GM10248 (cell line): ENCODE measurements around the gene IMP3.

Source experiments
- CTCF ChIA-PET: fragments of 300-600 bp; sonication (Branson Sonifier 250); formaldehyde crosslinking; extraction: SDS; loops from one replicate; lab custom pipeline; 2021; ENCODE audit warnings: antibody characterized with exemption; lab: Yijun Ruan, JAX
- POLR2A ChIA-PET: fragments of 350-650 bp; sonication (Branson Sonifier 250); formaldehyde crosslinking; extraction: SDS; loops from one replicate; lab custom pipeline; 2020; ENCODE audit warnings: antibody characterized with exemption; lab: Yijun Ruan, JAX
- DNase-seq: peaks from one replicate; pipeline ENCODE4 v3.0.0; 2012; ENCODE audit errors: extremely low spot score
- TF ChIP-seq, protein P1 (sequence below): IDR thresholded peaks from 2 replicates; pipeline ENCODE4 v1.5.1; 2012; ENCODE audit warnings: mild to moderate bottlenecking, low read depth; ENCODE audit errors: extremely low read depth, missing control alignments, control extremely low read depth

The IMP3 gene

DNA sequence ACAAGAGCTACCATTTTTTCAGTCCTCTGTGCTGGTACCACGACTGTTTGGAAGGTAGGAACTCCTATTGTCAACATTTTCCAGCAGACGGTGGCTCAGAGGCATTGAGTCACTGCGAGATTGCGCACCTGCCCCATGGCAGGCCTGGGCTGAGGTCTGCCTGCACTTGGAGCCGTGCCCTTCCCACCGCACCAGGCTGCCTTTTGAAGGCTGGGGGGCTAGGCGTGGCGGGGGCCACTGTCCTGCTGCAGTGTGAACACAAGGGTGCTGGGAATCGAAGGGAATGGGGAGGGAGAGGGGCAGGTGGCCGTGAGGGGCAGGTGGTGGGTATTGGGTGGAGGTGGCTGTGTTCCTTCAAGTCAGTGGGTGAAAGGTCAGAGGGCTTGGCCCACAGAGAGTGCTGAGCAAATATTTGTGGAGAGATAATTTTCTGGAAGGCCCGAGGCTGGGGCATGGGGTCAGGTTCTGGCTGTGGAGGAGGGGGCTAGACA lies 24.0 kb upstream of the IMP3 start:
- TF ChIP-seq, protein P1, sequence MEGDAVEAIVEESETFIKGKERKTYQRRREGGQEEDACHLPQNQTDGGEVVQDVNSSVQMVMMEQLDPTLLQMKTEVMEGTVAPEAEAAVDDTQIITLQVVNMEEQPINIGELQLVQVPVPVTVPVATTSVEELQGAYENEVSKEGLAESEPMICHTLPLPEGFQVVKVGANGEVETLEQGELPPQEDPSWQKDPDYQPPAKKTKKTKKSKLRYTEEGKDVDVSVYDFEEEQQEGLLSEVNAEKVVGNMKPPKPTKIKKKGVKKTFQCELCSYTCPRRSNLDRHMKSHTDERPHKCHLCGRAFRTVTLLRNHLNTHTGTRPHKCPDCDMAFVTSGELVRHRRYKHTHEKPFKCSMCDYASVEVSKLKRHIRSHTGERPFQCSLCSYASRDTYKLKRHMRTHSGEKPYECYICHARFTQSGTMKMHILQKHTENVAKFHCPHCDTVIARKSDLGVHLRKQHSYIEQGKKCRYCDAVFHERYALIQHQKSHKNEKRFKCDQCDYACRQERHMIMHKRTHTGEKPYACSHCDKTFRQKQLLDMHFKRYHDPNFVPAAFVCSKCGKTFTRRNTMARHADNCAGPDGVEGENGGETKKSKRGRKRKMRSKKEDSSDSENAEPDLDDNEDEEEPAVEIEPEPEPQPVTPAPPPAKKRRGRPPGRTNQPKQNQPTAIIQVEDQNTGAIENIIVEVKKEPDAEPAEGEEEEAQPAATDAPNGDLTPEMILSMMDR: no peak
- ChIA-PET POLR2A (interaction anchor here (0.6 kb wide), 1 partner anchor 19 kb away, joined by 3 read pairs; no protein-coding TSS in a partner anchor), CTCF (interaction anchor here (0.9 kb wide), 1 partner anchor 10 kb away, joined by 3 read pairs; no protein-coding TSS in a partner anchor)
- no peak for DNase-seq

DNA sequence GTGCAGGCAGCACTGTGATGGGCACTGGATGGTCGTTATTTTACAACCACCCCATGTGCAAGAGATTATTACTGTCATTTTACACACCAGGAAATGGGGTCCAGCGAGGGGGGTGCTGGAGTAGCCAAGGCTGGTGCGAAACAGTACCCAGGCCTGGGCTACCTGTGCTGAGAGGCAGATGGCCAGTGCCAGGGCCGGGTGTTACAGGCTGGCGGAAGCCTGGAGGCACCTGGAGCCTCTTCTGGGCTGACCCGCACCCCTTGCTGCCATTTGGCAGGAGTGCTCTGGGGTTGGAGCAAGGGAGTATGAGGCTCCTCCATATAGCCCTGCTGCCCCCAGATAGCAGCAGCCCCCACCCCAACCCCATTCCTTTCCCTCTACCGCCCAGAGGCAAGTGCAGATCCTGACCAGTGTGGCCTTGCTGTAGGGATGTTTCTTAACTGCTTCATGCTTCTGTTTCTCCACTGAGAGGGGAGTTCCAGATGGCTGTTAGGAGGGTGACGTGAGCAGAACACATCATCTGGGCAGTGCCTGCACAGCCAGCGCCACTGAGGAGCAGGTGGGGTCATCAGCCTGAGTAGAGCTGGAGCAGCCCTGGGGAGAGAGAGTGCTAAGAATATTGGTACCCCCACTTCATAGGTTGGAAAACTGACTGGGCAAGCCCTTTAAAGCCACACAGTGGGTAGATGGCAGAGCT lies 22.9 kb upstream of the IMP3 start:
- DNase-seq: no peak
- TF ChIP-seq, protein P1: no peak
- ChIA-PET CTCF (no interaction called here), POLR2A (no interaction called here)

DNA sequence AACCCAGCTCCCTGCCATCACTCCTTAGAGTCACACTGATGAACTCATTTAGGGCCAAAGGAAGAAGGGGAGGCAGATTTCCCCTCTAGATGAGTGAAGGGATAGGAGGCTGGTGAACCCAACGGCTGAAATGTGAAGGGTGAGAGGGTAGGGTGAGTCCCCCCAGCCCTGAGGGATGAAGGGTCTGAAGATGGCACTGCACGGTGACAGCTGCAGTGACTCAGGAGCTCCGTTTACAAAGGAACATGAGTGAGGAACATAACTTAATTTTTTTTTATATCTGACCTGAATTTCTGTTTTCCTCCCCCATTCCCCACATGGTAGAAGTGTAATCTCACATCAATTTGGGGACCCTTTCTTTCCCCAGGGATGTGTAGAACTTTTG lies 21.7 kb upstream of the IMP3 start:
- DNase-seq: no peak
- TF ChIP-seq, protein P1: no peak
- ChIA-PET CTCF (interaction anchor here (1.3 to 1.7 kb wide), 5 partner anchors 10 to 294 kb away, joined by 3 to 6 read pairs (median 4); no protein-coding TSS in a partner anchor), POLR2A (interaction anchor here (0.6 kb wide), 1 partner anchor 1309 kb away, joined by 4 read pairs; no protein-coding TSS in a partner anchor)

DNA sequence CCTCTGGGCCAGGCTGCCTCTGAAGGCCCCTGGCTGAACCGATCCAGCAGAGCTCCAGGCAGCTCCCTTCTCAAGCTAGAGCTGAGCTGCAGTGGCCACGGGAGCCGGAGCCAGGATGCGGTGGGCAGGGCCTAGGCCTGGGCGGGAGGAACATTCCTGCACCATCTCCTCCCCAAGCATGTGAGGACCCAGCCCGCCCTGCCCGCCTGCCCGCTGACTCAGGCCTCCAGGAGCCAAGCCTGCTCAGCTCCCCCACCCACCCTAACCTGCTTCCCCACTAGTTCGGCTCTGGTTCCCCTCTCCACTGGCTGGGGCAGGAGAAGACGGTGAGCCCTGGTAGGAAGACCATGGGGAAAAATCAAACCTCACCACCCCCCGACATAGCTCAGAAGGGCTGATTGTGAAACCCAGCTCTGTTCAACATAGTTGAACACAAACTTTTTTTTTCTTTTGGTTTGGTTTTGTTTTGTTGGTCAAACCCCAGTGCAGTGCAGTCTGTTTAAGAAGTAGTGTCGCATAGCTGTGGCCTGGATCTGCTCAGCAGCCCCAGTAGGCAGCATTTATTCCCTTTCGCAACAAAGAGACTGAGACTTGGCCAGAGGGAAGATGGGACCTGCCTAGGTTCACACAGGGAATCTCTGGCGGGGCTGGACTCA lies 21.2 kb upstream of the IMP3 start:
- no peak for DNase-seq
- ChIA-PET CTCF (interaction anchor here (0.6 to 1.7 kb wide), 6 partner anchors 10 to 293 kb away, joined by 3 to 6 read pairs (median 4); no protein-coding TSS in a partner anchor), POLR2A (interaction anchor here (0.6 kb wide), 1 partner anchor 1309 kb away, joined by 4 read pairs; no protein-coding TSS in a partner anchor)

DNA sequence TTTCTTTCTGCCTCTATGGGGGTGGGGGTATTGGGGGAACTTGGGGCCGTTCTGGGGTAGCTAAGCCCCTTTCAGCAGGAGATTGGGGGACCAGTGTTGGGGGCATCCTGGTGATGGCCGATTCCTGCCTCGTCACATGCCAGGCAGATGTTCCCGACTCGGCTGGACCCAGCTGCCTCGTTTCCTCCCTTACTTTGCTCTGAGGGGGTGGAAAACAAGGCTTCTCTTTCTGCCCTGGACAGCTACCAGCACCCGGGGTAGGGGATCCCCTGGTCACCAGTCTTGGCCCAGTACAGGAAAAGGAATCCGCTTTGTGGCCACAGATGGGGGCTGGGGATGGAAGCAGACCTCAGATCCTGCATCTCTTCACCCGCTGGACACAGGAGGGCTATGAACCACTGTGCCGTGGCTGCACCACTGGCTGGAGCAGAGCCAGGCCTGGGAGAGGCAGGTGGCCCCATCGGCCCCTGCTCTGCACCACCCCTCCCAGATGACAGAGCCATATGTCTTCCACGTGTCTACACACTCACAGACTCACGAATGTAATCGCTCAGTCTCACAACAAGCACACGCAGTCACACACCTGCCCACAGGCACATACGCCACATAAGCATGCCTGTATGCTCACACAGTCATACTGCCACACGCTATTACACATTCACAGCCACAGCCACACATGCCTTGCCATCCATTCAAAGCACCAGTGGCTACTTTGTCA lies 20.1 kb upstream of the IMP3 start:
- POLR2A ChIA-PET: no interaction called here
- CTCF ChIA-PET: interaction anchor here (1.6 kb wide), 1 partner anchor 18 kb away, joined by 3 read pairs; no protein-coding TSS in a partner anchor
- TF ChIP-seq, protein P1: no peak
- no peak for DNase-seq

More for the DNA sequence above, 21.2 kb upstream of the IMP3 start:
- TF ChIP-seq, protein P1: no peak
